Middle frontal gyrus (tissue), 1 donor: ENCODE data around the gene GLS2.
"Not testable (repeated sequence)": the region's sequence is repeated elsewhere in the genome, so short reads cannot be mapped to it uniquely, and the experiment has no call there.

ENCODE experiments used
- DNase-seq: peaks from one replicate; pipeline ENCODE4 v3.0.0-alpha.2; 2015; ENCODE audit warnings: low spot score; ENCODE audit errors: extremely low spot score

GLS2 gene

DNA sequence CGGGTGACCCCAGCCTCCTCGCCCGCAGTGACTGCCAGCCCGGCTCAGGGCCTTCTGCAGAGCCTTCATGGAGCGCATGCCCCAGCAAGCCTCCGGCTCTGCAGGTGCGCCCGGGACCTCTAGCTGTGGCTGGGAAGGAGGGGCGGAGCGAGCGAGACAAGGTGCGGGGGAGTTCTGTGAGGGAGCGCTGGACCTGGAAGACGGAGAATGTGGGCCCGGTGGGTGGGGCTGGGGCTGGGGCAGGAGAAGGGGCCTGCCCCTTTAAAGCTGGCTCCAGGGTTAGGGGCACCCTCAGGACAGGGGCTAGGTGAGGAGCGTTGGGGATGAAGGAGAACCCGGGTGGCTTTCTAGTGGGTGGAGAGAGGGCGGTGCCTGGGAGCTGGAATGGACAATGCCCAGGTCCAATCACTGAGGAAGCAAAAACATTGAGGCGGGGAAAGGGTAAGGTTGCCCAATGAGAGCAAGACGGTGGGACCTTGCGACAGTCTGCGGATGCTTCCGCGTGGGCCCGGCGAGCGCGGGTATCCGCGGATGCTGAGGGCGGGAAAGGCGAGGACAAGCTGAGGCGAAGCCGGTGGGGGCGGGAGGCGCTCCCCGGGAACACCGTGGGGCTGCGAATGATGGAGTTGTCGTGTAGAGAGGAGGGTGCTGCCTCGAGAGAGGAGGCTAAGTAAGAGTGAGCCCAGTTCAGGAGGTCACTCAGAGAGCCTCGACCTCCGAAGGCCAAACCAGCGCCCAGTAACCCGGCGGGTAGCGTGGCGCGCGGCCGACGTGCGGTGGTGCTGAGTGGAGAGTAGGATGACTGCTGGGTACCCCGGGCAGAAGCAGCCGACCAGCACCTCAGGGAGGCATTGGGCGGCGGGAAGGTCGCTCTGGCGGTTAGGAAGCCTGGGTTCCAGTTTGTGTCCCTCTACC is at the start of gene GLS2:
TSS of gene GLS2 (minus strand) at position 121 of the 915 bp plus-strand sequence. CDS start at position 78, 43 bp downstream.
- peak; percentile 63 for DNase-seq

DNA sequence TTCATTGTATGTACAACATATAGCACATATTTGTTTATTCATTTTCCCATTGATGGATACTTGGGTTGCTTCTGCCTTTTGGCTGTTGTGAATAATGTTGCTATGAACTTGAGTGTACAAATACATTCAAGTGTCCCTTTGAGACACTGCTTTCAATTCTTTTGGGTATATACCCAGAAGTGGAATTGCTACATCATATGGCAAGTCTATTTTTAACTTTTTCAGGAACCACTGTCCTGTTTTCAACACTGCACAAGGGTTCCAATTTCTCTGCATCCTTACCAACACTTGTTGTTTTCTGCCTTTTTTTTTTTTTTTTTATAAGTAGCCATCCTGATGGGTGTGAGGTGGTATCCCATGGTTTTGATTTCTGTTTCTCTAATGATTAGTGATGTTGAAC is 49.6 kb upstream of the GLS2 start:
- DNase-seq, result no peak

DNA sequence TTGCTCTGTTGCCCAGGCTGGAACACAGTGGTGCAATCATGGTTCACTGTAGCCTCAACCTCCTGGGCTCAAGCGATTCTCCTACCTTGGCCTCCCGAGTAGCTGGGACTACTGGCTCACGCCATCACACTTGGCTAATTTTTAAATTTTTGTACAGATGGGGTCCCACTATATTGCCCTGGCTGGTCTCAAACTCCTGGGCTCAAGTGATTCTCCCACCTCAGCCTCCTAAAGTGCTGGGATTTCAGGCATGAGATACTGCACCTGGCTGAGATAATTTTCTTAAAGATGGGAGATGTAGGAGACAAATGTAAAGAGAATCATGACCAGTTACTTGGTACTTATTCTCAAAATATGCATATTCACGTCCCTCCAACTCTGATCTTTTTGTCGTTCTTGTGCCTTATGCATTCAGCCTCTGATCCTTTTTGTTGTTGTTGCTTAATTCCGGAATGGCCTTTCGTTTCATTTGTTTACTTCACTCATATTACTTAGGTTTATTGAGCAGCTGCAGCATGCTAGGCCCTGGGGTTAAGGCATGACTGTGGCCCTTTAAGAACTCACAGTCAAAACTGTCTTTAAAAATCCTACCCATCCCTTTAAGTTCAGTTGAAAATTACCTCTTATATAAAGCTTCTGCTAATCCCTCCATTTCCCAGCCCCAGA is 42.6 kb upstream of the GLS2 start:
- no peak for DNase-seq

DNA sequence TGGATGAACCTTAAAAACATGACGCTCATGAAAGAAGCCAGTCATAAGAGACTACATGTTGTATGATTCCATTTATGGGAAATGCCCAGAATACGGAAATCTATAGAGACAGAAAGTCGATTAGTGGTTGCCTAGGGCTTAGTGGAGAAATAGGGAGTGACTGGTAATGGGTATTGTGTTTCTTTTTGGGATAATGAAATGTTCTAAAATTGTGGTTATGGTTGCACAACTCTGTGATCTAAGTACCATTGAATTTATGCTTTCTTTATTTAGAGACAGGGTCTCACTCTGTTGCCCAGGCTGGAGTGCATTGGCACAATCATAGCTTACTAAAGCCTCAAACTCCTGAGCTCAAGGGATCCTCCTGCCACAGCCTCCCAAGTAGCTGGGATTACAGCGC is 41.7 kb upstream of the GLS2 start:
- DNase-seq, result no peak

DNA sequence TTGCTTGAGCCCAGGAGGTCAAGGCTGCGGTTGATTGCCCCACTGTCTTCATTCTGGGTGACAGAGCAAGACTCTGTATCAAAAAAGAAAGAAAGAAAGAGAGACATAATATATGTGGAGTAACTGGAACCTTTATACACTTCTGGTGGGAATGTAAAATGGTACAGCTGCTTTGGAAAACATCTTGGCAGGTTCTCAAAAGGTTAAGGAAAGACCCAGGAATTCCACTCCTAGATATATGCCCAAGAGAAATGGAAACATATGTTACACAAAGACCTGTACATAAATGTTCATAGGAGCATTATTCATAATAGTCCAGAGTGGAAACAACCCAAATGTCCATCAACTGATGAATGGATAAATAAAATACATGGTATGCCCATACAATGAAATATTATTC is 40.9 kb upstream of the GLS2 start:
- no peak for DNase-seq

DNA sequence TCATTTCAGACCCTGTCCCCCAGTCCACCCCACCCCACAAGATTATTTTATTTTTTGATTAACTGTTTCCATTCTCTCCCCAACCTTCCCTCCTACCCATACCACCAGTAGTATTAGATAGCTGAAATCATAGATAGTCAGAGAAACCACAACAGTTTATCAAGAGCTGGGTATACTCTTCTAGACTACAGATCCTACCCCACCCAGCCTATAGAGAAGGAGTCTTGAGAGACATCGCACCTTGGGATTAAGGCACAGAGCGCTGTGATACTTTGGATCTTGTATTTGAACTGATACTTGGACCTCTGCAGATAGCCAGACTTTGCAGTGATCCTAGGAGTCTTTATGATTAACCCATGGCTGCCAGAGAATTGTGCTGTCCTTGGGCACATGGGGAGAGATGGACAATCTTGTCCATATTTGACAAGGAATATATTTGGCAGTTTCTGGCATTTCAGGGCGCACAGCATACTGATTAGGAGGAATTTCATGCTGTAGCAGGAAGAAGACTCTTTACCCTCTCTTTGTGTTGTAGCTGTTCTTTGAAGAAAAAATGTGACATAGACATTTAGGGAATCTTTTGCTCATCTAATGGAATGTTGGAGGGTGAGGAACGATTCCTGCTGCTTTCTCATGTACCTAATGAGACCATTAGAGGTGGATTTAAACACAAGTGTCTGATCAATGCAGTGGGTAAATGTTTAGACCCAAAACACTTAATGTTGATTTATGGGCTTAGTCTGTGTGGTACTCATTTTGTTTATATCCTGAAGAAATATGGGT is 34.6 kb upstream of the GLS2 start:
- no peak for DNase-seq

DNA sequence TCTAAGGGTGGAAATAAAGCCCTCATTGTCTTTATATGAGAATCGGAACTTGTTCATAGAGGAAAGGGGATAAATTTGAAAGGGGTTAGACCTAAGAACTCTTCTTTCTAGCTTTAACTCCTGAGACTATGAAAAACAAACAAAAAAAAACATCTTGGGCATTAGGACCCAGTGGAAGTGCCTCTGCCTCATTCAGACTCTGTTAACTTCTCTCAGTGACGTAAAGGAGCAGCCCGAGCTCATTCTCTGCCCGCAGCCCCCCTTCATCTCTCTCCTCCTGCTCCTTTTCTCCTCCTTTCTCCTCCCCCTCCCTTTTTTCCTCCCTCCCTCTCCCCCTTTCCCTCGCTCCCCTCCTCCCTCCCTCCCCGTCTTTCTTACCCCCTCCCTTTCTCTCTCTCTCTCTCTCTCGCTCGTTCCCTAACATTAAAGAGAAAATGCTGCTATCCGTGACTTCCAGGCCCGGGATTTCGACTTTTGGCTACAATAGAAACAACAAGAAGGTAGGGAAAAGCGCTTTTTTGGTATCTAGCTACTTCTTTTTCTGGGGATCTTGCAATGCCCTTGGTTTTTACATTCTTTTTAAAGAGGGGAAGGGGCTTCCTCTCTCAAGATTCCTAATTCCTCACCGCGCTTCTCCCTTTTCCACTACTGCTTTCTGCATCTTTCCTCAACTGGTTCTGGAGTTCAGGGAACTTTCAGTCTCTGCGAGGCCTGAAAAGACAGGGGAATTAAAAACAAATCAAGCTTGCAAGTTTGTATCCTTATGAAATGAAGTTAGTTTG is 33.8 kb upstream of the GLS2 start, which contains the start of gene RBMS2:
TSS of gene RBMS2 (plus strand) at position 231 of the 782 bp plus-strand sequence. CDS start at position 435, 204 bp downstream.
- DNase-seq, result peak; percentile 46

DNA sequence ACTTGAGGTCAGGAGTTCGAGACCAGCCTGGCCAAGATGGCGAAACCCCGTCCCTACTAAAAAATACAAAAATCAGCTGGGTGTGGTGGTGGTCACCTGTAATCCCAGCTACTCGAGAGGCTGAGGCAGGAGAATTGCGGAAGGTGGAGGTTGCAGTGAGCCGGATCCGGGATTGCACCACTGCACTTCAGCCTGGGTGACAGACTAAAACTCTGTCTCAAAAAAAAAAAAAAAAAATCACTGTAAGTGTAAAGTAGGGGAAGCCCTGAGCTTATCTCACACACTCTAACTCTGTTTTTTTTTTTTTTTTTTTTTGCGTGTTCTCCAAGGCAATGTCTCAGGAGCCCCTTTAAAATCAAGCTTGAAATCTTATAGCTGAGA is 33.2 kb upstream of the GLS2 start:
- DNase-seq, result no peak

DNA sequence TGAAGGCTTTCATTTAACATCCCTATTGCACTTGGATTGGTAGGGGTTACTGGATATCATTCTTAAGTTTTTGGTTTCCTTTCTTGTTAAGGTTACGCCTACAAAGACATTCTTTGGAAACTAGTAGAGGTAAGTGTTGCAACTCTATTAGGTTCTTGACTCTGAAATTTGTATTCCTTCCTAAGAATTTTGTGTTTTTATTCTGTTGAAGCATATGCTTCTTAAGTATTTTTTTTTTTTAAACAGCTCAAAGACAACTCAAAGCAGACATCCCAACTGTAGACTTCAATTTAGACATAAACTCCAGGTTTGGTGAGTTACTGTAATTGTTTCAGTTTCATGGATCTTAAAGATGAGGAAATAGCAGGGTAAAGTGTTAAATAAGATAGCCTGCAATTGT is 32.5 kb upstream of the GLS2 start:
- DNase-seq, result no peak

DNA sequence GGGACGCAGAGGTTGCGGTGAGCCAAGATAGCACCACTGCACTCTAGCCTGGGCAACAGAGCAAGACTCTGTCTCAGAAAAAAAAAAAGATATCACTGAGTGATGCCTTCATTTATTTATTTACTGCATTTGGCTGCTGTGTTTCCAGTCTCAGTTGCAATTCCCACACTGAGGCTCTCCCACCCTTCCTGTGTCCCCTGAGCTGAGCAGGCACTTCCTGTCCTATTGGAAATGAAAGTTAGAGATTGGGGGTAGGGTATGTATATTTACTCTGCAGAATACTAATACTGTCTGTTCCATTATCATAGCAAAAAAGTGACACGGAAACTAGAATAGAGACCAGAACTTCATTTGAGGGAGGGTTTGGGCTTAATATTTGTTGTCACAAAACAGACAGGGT is 32.1 kb upstream of the GLS2 start:
- DNase-seq, result no peak

DNA sequence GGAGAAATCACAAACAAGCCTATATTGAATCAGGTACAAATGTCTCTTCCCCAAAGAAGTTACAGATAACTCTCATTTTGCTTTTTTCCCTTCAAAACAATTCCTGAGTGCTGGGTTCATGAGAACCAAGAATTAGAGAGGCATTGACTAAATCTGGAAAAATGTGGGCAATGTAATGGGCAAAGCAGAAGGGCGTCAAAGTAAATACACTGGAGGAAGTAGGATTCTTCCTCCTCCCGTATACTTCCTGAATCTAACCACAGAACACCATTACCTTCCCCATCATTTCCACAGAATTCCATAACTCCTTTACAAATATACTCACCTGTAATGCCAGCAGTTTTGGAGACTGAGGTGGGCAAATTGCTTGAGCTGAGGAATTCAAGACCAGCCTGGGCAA is 30.6 kb upstream of the GLS2 start:
- no peak for DNase-seq

DNA sequence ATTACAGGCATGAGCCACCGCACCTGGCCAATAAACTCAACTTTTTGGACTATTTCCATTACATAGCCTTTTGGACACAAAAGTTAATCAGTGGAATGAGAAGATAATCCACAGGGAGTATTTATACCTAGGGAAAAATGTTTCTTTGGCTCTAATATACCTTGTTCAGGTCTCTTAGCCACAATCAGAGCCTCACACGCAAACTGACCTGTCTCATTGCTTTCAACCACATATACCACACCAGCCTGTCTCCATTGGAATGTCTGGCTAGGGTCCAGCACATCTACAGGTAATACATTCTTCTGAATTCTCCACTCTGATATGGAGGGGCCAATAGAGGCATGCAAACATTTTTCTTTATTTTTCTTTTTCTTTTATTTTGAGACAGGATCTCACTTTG is 29.9 kb upstream of the GLS2 start:
- no peak for DNase-seq

DNA sequence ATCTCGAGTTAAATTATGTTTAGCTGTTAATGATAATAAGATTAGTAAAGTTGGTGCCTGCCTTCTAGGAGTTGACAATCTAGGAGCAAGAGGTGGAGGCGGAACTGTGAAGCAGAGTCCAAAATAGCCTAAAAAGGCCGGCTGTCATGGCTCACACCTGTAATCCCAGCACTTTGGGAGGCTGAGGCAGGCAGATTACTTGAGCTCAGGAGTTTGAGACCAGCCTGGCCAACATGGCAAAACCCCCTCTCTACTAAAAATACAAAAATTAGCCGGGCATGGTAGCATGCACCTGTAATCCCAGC is 26.0 kb upstream of the GLS2 start:
- DNase-seq, result not testable (repeated sequence)

DNA sequence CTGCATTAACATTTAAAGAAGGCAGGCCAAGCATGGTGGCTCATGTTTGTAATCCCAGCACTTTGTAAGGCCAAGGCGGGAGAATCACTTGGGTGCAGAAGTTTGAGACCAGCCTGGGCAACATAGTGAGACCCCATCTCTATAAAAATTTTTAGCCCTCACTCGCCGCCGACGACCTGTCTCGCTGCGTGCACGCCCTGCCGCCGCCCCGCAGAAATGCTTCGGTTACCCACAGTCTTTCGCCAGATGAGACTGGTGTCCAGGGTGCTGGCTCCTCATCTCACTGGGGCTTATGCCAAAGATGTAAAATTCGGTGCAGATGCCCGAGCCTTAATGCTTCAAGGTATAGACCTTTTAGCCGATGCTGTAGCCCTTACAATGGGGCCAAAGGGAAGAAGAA is 22.8 kb upstream of the GLS2 start:
- no peak for DNase-seq

DNA sequence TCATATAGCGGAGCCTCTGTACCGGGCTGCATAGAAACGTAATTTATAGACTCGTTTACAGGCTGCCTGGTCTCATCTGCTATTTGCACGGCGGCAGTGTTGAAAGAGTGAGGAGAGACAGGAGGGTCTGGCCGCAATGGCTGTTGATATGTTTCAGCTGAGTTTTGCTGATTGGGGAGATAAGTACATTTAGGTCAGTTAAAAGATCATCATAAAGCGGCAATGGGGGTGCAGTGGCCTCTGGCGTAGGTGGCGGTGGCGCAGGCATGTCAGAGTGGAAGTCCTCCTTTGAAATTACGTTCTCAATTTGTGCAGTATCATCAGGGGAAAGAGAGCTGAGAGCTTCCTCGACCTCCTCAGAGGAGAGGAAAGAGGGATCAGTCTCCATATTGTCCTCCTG is 11.9 kb upstream of the GLS2 start:
- DNase-seq, result not testable (repeated sequence)

DNA sequence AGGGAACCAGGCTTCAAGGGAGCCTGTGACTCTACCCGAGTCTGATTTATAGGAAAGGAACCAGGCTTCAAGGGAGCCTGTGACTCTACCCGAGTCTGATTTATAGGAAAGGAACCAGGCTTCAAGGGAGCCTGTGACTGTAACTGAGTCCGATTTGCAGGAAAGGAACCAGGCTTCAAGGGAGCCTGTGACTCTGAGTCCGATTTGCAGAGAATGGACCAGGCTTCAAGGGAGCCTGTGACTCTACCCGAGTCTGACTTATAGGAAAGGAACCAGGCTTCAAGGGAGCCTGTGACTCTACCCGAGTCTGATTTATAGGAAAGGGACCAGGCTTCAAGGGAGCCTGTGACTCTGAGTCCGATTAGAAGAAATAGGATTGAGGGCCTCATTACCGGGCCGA is 11.5 kb upstream of the GLS2 start:
- not testable (repeated sequence) for DNase-seq

DNA sequence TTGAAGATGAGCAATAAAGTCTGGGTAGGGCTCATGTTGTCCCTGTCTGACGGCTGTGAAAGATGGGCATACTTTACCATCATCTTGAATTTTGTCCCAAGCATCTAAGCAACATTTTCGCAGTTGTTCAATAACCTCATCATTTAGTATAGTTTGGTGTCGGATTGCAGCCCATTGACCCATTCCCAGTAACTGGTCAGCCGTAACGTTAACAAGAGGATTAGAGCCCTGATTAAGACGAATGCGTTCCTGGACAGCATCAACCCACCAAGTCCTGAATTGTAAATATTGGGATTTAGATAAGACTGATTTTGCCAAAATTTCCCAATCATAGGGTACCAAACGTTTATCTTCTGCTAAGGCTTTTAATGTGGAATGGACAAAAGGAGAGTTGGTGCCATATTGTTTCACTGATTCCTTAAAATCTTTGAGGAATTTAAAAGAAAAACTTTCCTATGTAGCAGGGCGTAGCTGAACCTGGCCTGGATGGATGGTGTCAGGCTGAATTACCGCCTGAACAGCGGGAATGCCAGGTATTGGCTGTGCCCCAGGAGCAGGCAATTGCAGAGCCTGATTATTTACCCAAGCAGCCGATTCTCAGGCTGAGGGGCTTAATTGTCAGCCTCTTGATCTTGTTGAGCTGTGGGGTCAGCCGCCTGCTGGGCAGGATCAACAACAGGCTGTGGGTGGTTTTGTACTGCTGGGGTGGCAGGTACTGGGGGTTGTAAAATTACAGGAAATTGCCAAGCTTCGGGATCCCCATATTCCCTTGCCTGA is 10.4 kb upstream of the GLS2 start:
- DNase-seq, result not testable (repeated sequence)

DNA sequence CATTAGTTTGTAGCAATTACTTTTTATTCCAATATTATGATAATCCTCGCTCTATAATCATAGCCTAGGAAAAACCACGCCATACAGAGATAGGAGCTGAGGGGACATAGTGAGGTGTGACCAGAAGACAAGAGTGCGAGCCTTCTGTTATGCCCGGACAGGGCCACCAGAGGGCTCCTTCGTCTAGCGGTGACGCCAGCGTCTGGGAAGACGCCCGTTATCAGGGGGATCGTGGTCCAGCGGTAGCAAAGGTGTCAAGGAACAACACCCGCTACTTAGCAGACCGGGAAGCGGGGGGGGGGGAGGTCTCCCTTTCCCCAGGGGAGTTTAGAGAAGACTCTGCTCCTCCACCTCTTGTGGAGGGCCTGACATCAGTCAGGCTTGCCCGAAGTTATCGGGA is 8.7 kb upstream of the GLS2 start:
- DNase-seq, result not testable (repeated sequence)

DNA sequence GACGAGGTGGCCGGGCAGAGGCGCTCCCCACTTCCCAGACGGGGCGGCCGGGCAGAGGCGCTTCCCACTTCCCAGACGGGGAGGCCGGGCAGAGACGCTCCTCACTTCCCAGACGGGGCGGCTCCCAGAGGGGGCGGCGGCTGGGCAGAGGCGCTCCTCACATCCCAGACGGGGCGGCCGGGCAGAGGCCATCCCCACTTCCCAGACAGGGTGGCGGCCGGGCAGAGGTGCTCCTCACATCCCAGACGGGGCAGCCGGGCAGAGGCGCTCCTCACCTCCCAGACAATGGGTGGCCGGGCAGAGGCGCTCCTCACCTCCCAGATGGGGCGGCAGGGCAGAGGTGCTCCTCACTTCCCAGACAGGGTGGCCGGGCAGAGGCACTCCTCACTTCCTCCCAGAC is 6.5 kb upstream of the GLS2 start:
- DNase-seq, result not testable (repeated sequence)

DNA sequence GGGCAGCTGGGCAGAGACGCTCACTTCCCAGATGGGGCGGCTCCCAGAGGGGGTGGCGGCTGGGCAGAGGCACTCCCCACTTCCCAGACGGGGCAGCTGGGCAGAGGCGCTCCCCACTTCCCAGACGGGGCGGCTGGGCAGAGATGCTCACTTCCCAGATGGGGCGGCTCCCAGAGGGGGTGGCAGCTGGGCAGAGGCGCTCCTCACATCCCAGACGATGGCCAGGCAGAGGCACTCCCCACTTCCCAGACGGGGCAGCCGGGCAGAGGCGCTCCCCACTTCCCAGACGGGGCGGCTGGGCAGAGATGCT is 6.1 kb upstream of the GLS2 start:
- not testable (repeated sequence) for DNase-seq
